ENCODE measurements around the gene IGSF21. TPM values are rescaled to one million over a fixed set of nuclear protein-coding genes. Genes with fewer than 3 reads are reported as not detected.

Gene IGSF21
- total RNA-seq, 4 donors from 2014 or later: not detected

GRCh38 chr1:18097206-18097605 is 10.4 kb upstream of the IGSF21 start:
- no peaks in the 10 kb centered on the region for H3K27me3 ChIP-seq
- no peaks in the 10 kb centered on the region for H3K4me1 ChIP-seq
- no peak overlapping the region for H3K4me3 ChIP-seq
- H3K9me3 ChIP-seq: no peaks in the 10 kb centered on the region
- H3K27ac ChIP-seq: no peak overlapping the region
- H3K36me3 ChIP-seq: no peaks in the 10 kb centered on the region
- no peak for DNase-seq
- TF ChIP-seq POLR2A (IDR thresholded peaks at IDR 0.05) (no peak), CTCF (IDR thresholded peaks at IDR 0.05) (no peak)

GRCh38 chr1:18099026-18099425 is 8.6 kb upstream of the IGSF21 start:
- no peak for DNase-seq
- Histone ChIP-seq H3K27me3 (no peaks in the 10 kb centered on the region), H3K36me3 (no peaks in the 10 kb centered on the region), H3K9me3 (no peaks in the 10 kb centered on the region), H3K4me3 (no peak overlapping the region), H3K4me1 (no peaks in the 10 kb centered on the region), H3K27ac (no peak overlapping the region)
- no peak for TF ChIP-seq CTCF (IDR thresholded peaks at IDR 0.05)
- no peak for TF ChIP-seq POLR2A (IDR thresholded peaks at IDR 0.05)

GRCh38 chr1:18100060-18100459 is 7.5 kb upstream of the IGSF21 start:
- Histone ChIP-seq H3K9me3 (no peaks in the 10 kb centered on the region), H3K4me1 (no peaks in the 10 kb centered on the region), H3K36me3 (no peaks in the 10 kb centered on the region), H3K27ac (no peak overlapping the region), H3K27me3 (no peaks in the 10 kb centered on the region), H3K4me3 (no peak overlapping the region)
- TF ChIP-seq POLR2A (IDR thresholded peaks at IDR 0.05) (no peak), CTCF (IDR thresholded peaks at IDR 0.05) (no peak)
- no peak for DNase-seq

GRCh38 chr1:18100491-18101063 is 7.0 kb upstream of the IGSF21 start:
- Histone ChIP-seq H3K4me3 (no peak overlapping the region), H3K4me1 (no peaks in the 10 kb centered on the region), H3K27me3 (no peaks in the 10 kb centered on the region), H3K36me3 (no peaks in the 10 kb centered on the region), H3K9me3 (no peaks in the 10 kb centered on the region), H3K27ac (no peak overlapping the region)
- peak in 2 of 3 donors; percentile 64 to 85 for DNase-seq
- TF ChIP-seq POLR2A (IDR thresholded peaks at IDR 0.05) (no peak), CTCF (IDR thresholded peaks at IDR 0.05) (peak; percentile 60 to 74 (median 69))

- H3K27me3 ChIP-seq: no peaks in the 10 kb centered on the region
- no peaks in the 10 kb centered on the region for H3K9me3 ChIP-seq
- no peak for DNase-seq
- H3K4me3 ChIP-seq: no peak overlapping the region
- no peak for TF ChIP-seq POLR2A (IDR thresholded peaks at IDR 0.05)
- TF ChIP-seq CTCF (IDR thresholded peaks at IDR 0.05): no peak
- no peak overlapping the region for H3K27ac ChIP-seq
- no peaks in the 10 kb centered on the region for H3K4me1 ChIP-seq
- no peaks in the 10 kb centered on the region for H3K36me3 ChIP-seq
These were observed 6.1 kb upstream of the IGSF21 start for GRCh38 chr1:18101508-18101907.
